Sigmoid colon (tissue), 3 donors: Measurements from ENCODE around the gene CYP46A1.

Experiments used
- POLR2A ChIP-seq, 2 donors: fragments of 450-650 bp; IDR thresholded peaks; one replicate each; pipeline ENCODE4 v1.6.1; 2016; ENCODE audit warnings: antibody characterized with exemption in 2 of 2, mild to moderate bottlenecking in 2 of 2, moderate library complexity in 2 of 2
- TF ChIP-seq, protein P1 (sequence below), 4 experiments: fragments of 450-650 bp in 3 of 4; fragments of 200-600 bp in 1 of 4; IDR thresholded peaks; one replicate each; pipeline ENCODE4 v1.5.1; 2016 to 2019; ENCODE audit warnings: antibody characterized with exemption in 4 of 4, mild to moderate bottlenecking in 3 of 4, moderate library complexity in 2 of 4

DNA sequence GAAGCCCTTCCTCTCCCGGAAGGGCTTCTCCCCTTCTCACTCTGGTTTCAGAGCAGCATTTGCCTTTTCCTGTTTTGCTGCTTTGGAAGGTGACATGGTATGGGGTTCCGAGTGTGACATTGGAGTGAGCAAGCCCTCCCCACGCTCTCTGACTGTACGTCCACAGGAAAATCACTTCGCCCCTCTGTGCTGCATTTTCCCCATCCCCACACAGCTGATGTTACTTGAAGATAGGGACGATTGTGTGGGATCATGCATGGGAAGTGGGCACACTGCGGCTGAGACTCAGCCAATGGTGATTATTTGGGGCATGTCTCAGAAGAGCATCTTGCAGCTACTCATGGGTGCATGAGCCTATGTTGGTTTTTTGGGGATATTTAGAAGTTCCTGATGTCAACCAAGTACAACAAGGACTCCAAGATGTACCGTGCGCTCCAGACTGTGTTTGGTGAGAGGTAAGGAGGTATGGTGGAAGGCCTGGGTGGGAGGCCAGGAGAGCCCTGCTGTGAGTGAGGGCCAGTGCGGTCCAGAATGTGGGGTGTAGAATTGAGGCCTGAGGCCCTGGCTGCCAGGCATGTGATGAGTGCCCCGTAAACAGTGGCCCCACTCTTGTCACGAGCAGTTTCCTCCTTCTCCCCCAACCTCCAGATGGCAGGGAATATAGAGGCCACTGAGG is 15.1 kb downstream of the CYP46A1 start:
- TF ChIP-seq, protein P1, sequence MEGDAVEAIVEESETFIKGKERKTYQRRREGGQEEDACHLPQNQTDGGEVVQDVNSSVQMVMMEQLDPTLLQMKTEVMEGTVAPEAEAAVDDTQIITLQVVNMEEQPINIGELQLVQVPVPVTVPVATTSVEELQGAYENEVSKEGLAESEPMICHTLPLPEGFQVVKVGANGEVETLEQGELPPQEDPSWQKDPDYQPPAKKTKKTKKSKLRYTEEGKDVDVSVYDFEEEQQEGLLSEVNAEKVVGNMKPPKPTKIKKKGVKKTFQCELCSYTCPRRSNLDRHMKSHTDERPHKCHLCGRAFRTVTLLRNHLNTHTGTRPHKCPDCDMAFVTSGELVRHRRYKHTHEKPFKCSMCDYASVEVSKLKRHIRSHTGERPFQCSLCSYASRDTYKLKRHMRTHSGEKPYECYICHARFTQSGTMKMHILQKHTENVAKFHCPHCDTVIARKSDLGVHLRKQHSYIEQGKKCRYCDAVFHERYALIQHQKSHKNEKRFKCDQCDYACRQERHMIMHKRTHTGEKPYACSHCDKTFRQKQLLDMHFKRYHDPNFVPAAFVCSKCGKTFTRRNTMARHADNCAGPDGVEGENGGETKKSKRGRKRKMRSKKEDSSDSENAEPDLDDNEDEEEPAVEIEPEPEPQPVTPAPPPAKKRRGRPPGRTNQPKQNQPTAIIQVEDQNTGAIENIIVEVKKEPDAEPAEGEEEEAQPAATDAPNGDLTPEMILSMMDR (IDR thresholded peaks at IDR 0.05): no peak
- TF ChIP-seq POLR2A (IDR thresholded peaks at IDR 0.05): no peak
